Lower leg skin (tissue), 4 donors: ENCODE data around the gene ZSWIM1. TPM values are rescaled to one million over a fixed set of nuclear protein-coding genes. Genes with fewer than 3 reads are reported as not detected.

ENCODE experiments used
- DNase-seq, 2 donors: peaks; one replicate each; pipeline ENCODE4 v3.0.0-alpha.2; 2019; ENCODE audit warnings: low spot score in 2 of 2
- H3K4me3 ChIP-seq: fragments of 200-600 bp; sonication (generic); 2 replicates; pipeline ENCODE4 v1.5.1; 2017; ENCODE audit warnings: mild to moderate bottlenecking, low read depth; ENCODE audit not compliant: poor library complexity, severe bottlenecking
- CTCF ChIP-seq, 3 donors: fragments of 450-650 bp; IDR thresholded peaks; one replicate each; pipeline ENCODE4 v1.5.1; 2016; ENCODE audit warnings: antibody characterized with exemption in 3 of 3, mild to moderate bottlenecking in 3 of 3, moderate library complexity in 2 of 3
- POLR2A ChIP-seq, 2 donors: fragments of 450-650 bp; IDR thresholded peaks; one replicate each; pipeline ENCODE4 v1.6.1; 2016 to 2017; ENCODE audit warnings: antibody characterized with exemption in 2 of 2, mild to moderate bottlenecking in 1 of 2, moderate library complexity in 1 of 2
- WGBS, 2 donors: methylation state at CpG; one replicate each; pipeline ENCODE4 v1.1.5; 2018; 5-methylcytosine and 5-hydroxymethylcytosine counted together
- intact Hi-C: fragments of 100-400 bp; cut with DNase I; formaldehyde crosslinking; loops from one replicate; pipeline ENCODE4 v1.15.0; 2023; ENCODE audit warnings: low total_unique reads
- total RNA-seq, 4 donors: library from RNA; depleted of rRNA; stranded (reverse); fragments of >200 nt; gene quantifications; one replicate each; pipeline ENCODE4 v1.1.0, GENCODE V29; 2016

ZSWIM1 gene
- total RNA-seq, 4 donors from 2014 or later, result 10.0 to 16.6 (median 13.5) TPM

GRCh38 chr20:45874576-45874975 is 6.5 kb upstream of the ZSWIM1 start:
- 66 to 67% methylated on average over 4 of the region's 4 CpGs for WGBS, 2 donors
- TF ChIP-seq POLR2A (IDR thresholded peaks at IDR 0.05) (no peak), CTCF (IDR thresholded peaks at IDR 0.05) (no peak)
- intact Hi-C loops, result no loop called here
- DNase-seq, result no peak
- no peak overlapping the region for H3K4me3 ChIP-seq

- no peak for TF ChIP-seq POLR2A (IDR thresholded peaks at IDR 0.05)
- no peak for TF ChIP-seq CTCF (IDR thresholded peaks at IDR 0.05)
- 41 to 78% methylated on average over 5 to 8 of the region's 13 CpGs for WGBS, 2 donors
- no peak overlapping the region for H3K4me3 ChIP-seq
- no peak for DNase-seq
- intact Hi-C loops, result no loop called here
Observed at GRCh38 chr20:45878076-45878761, 2.8 kb upstream of the ZSWIM1 start.

GRCh38 chr20:45882469-45883099 is 1.6 kb downstream of the ZSWIM1 start:
- no peak for DNase-seq
- intact Hi-C loops, result no loop called here
- WGBS, 2 donors, result 74 to 89% methylated on average over 4 of the region's 4 CpGs
- TF ChIP-seq CTCF (IDR thresholded peaks at IDR 0.05), result no peak
- no peak for TF ChIP-seq POLR2A (IDR thresholded peaks at IDR 0.05)
- no peak overlapping the region for H3K4me3 ChIP-seq

GRCh38 chr20:45883100-45883469 is 2.1 kb downstream of the ZSWIM1 start:
- no peak overlapping the region for H3K4me3 ChIP-seq
- DNase-seq, result no peak
- WGBS, 2 donors, result 76 to 82% methylated on average over 9 of the region's 9 CpGs
- TF ChIP-seq POLR2A (IDR thresholded peaks at IDR 0.05), result no peak
- no peak for TF ChIP-seq CTCF (IDR thresholded peaks at IDR 0.05)
- intact Hi-C loops, result no loop called here

- TF ChIP-seq CTCF (IDR thresholded peaks at IDR 0.05), result no peak
- no peak for TF ChIP-seq POLR2A (IDR thresholded peaks at IDR 0.05)
- 86 to 91% methylated on average over 13 to 15 of the region's 19 CpGs for WGBS, 2 donors
- no peak overlapping the region for H3K4me3 ChIP-seq
- intact Hi-C loops, result no loop called here
- DNase-seq, result no peak
Observed at GRCh38 chr20:45886590-45887345, 5.7 kb downstream of the ZSWIM1 start.
